MCF 10A (cell line): Measurements from ENCODE around the gene HADHB. TPM values are rescaled to one million over a fixed set of nuclear protein-coding genes. Genes with fewer than 3 reads are reported as not detected.
A peak's percentile ranks its signal among the peaks of the same experiment; 100 is the strongest.

Experiments used
- BruUV-seq: library from RNA; stranded (reverse); fragments of 400-500 nt; replicated peaks from 2 replicates; lab custom pipeline; 2021; lab: Mats Ljungman, UMichigan
- CTCF ChIA-PET: fragments of 300-600 bp; sonication (Branson Sonifier 250); formaldehyde crosslinking; extraction: SDS; loops from one replicate; lab custom pipeline; 2021; ENCODE audit warnings: antibody characterized with exemption, inconsistent platforms; lab: Yijun Ruan, JAX
- POLR2A ChIA-PET: fragments of 300-600, 350-650 bp; sonication (Branson Sonifier 250); formaldehyde crosslinking; extraction: SDS; loops from one replicate; lab custom pipeline; 2020; ENCODE audit warnings: antibody characterized with exemption, inconsistent platforms; lab: Yijun Ruan, JAX
- DNase-seq: peaks from one replicate; pipeline ENCODE4 v3.0.0-alpha.2; 2018; ENCODE audit not compliant: unreplicated experiment
- H3K27ac Mint-ChIP-seq: one replicate; pipeline ENCODE4 v1.8.0; 2022; ENCODE audit warnings: mild to moderate bottlenecking, low read depth, mixed read lengths; ENCODE audit not compliant: unreplicated experiment
- H3K27me3 Mint-ChIP-seq: one replicate; pipeline ENCODE4 v1.8.0; 2022; ENCODE audit warnings: mixed read lengths; ENCODE audit not compliant: insufficient read depth, unreplicated experiment
- H3K36me3 Mint-ChIP-seq: one replicate; pipeline ENCODE4 v1.8.0; 2022; ENCODE audit warnings: mild to moderate bottlenecking, moderate library complexity, mixed read lengths; ENCODE audit not compliant: insufficient read depth, unreplicated experiment
- H3K4me1 Mint-ChIP-seq: one replicate; pipeline ENCODE4 v1.8.0; 2022; ENCODE audit warnings: mixed read lengths; ENCODE audit not compliant: insufficient read depth, unreplicated experiment
- H3K4me3 Mint-ChIP-seq: one replicate; pipeline ENCODE4 v1.8.0; 2022; ENCODE audit warnings: mild to moderate bottlenecking, moderate library complexity, mixed read lengths; ENCODE audit not compliant: unreplicated experiment
- H3K9me3 Mint-ChIP-seq: one replicate; pipeline ENCODE4 v1.8.0; 2022; ENCODE audit warnings: mixed read lengths; ENCODE audit not compliant: unreplicated experiment
- CTCF ChIP-seq: fragments of 200-600 bp; IDR thresholded peaks from one replicate; pipeline ENCODE4 v1.8.0; 2022; ENCODE audit warnings: antibody characterized with exemption, mild to moderate bottlenecking; ENCODE audit not compliant: unreplicated experiment
- intact Hi-C: fragments of 100-400 bp; cut with micrococcal nuclease; formaldehyde crosslinking; loops from 2 replicates; pipeline ENCODE4 v1.14.1; 2022
- total RNA-seq: library from RNA; stranded (reverse); gene quantifications from 2 replicates; pipeline ENCODE4 v1.2.3, GENCODE V29; 2022

HADHB gene
- total RNA-seq, 1 experiment from 2014 or later, result 143 TPM

- ChIA-PET POLR2A (interaction anchor here (0.6 to 20.6 kb wide), 28 partner anchors 8 to 1688 kb away, joined by 3 to 694 read pairs (median 10); partner anchors contain the start of genes ADGRF3, HADHA, HADHB and RAB10), CTCF (interaction anchor here (0.5 to 1.8 kb wide), 2 partner anchors 31 to 33 kb away, joined by 3 to 4 read pairs; no protein-coding TSS in a partner anchor)
- Mint-ChIP-seq H3K4me1 (peaks cover 39% of the 10 kb centered on the region), H3K27ac (peak overlapping the region; percentile 92), H3K27me3 (no peaks in the 10 kb centered on the region), H3K4me3 (peak overlapping the region; percentile 15), H3K9me3 (no peaks in the 10 kb centered on the region), H3K36me3 (peaks cover 37% of the 10 kb centered on the region)
- peak; percentile 22 for DNase-seq
- BruUV-seq, result TSS peak; percentile 90
- TF ChIP-seq CTCF, result no peak
- intact Hi-C loops, result no loop called here
These were observed 28.8 kb downstream of the HADHB start for GRCh38 chr2:26273501-26273900.

GRCh38 chr2:26274058-26274613 lies 29.4 kb downstream of the HADHB start:
- peak overlapping the region; percentile 31 for H3K4me3 Mint-ChIP-seq
- TF ChIP-seq CTCF, result no peak
- intact Hi-C loops, result loop anchor here (1.0 kb wide), 1 partner anchor 29 kb away; no protein-coding TSS in a partner anchor
- peaks cover 35% of the 10 kb centered on the region for H3K4me1 Mint-ChIP-seq
- peaks cover 43% of the 10 kb centered on the region for H3K36me3 Mint-ChIP-seq
- no TSS peak for BruUV-seq
- DNase-seq, result peak; percentile 100
- POLR2A ChIA-PET, result interaction anchor here (0.6 to 20.6 kb wide), 35 partner anchors 8 to 1688 kb away, joined by 3 to 694 read pairs (median 7); partner anchors contain the start of genes ADGRF3, HADHA, HADHB and RAB10
- H3K27me3 Mint-ChIP-seq, result no peaks in the 10 kb centered on the region
- peak overlapping the region; percentile 92 for H3K27ac Mint-ChIP-seq
- H3K9me3 Mint-ChIP-seq, result no peaks in the 10 kb centered on the region
- CTCF ChIA-PET, result interaction anchor here (1.2 to 1.8 kb wide), 4 partner anchors 30 to 56 kb away, joined by 4 to 11 read pairs (median 4); partner anchors contain the start of genes HADHA and HADHB

GRCh38 chr2:26276484-26277227 lies 31.9 kb downstream of the HADHB start:
- H3K27ac Mint-ChIP-seq, result peak overlapping the region; percentile 12
- no peak overlapping the region for H3K4me3 Mint-ChIP-seq
- peaks cover 61% of the 10 kb centered on the region for H3K36me3 Mint-ChIP-seq
- no peaks in the 10 kb centered on the region for H3K9me3 Mint-ChIP-seq
- intact Hi-C loops, result no loop called here
- no peak for DNase-seq
- BruUV-seq, result no TSS peak
- ChIA-PET POLR2A (interaction anchor here (0.7 to 20.6 kb wide), 16 partner anchors 8 to 70 kb away, joined by 3 to 694 read pairs (median 14); partner anchors contain the start of genes ADGRF3, HADHA, HADHB and SELENOI), CTCF (interaction anchor here (0.6 to 1.0 kb wide), 2 partner anchors 17 to 399 kb away, joined by 3 read pairs; no protein-coding TSS in a partner anchor)
- TF ChIP-seq CTCF, result no peak
- peaks cover 32% of the 10 kb centered on the region for H3K4me1 Mint-ChIP-seq
- H3K27me3 Mint-ChIP-seq, result no peaks in the 10 kb centered on the region

- Mint-ChIP-seq H3K27ac (no peak overlapping the region), H3K4me3 (no peak overlapping the region), H3K27me3 (no peaks in the 10 kb centered on the region), H3K9me3 (no peaks in the 10 kb centered on the region), H3K4me1 (peaks cover 36% of the 10 kb centered on the region), H3K36me3 (peaks cover 82% of the 10 kb centered on the region)
- intact Hi-C loops, result no loop called here
- TF ChIP-seq CTCF, result no peak
- ChIA-PET CTCF (no interaction called here), POLR2A (no interaction called here)
- DNase-seq, result no peak
- no TSS peak for BruUV-seq
These were observed 35.1 kb downstream of the HADHB start for GRCh38 chr2:26279886-26280285.
